GM12878 (cell line): ENCODE measurements around the gene FSTL1. TPM values are rescaled to one million over a fixed set of nuclear protein-coding genes. Genes with fewer than 3 reads are reported as not detected.
A peak's percentile ranks its signal among the peaks of the same experiment; 100 is the strongest.

Experiments used
- ATAC-seq: fragments of 200-7000 bp; cut with Tn5 transposase; 3 replicates; pipeline ENCODE4 v1.9.1; 2020; ENCODE audit warnings: mild to moderate bottlenecking, moderate library complexity
- BruUV-seq: library from RNA; stranded (reverse); fragments of 400-500 nt; replicated peaks from 2 replicates; lab custom pipeline; 2021; lab: Mats Ljungman, UMichigan
- CTCF ChIA-PET: fragments of 300-600 bp; sonication (Branson Sonifier 250); formaldehyde crosslinking; extraction: SDS; loops from one replicate; lab custom pipeline; 2021; ENCODE audit warnings: inconsistent platforms; lab: Yijun Ruan, JAX
- POLR2A ChIA-PET: fragments of 350-600 bp; formaldehyde crosslinking; extraction: SDS; loops from one replicate; lab custom pipeline; 2021; ENCODE audit warnings: inconsistent platforms; lab: Charles Lee
- RAD21 ChIA-PET: fragments of 300-600 bp; sonication (Branson Sonifier 250); formaldehyde crosslinking; loops from one replicate; lab custom pipeline; 2023; ENCODE audit warnings: antibody characterized with exemption; ENCODE audit not compliant: unreplicated experiment; lab: Charles Lee
- SMC1A ChIA-PET: fragments of 300-600 bp; sonication (Branson Sonifier 250); formaldehyde crosslinking; loops from one replicate; lab custom pipeline; 2023; ENCODE audit not compliant: unreplicated experiment, uncharacterized antibody; lab: Charles Lee
- DNase-seq: peaks from one replicate; pipeline ENCODE4 v3.0.0-alpha.2; 2011; ENCODE audit warnings: low read depth, low spot score
- FAIRE-seq: peaks from 3 replicates; lab custom pipeline; 2011; peaks lifted over from hg19 to GRCh38; lab: Jason Lieb, UNC
- H2AFZ ChIP-seq: 2 replicates; pipeline ENCODE4 v1.6.0; 2011; ENCODE audit warnings: low read depth, low read length, control low read depth; ENCODE audit not compliant: control insufficient read depth
- H3K27ac ChIP-seq: 2 replicates; pipeline ENCODE4 v1.5.1; 2011; ENCODE audit warnings: control low read depth; ENCODE audit not compliant: control insufficient read depth, insufficient read depth
- H3K27me3 ChIP-seq, 2 experiments: replicated peaks in 1 of 2; 2 replicates each; pipeline versions ENCODE4 v1.6.0 to v1.6.1; 2011; ENCODE audit warnings: low read length in 1 of 2; ENCODE audit not compliant: control insufficient read depth in 2 of 2, insufficient read depth in 2 of 2
- H3K36me3 ChIP-seq, 2 experiments: 2 replicates each; pipeline ENCODE4 v1.5.1; 2011; ENCODE audit warnings: low read length in 1 of 2; ENCODE audit not compliant: control insufficient read depth in 2 of 2, insufficient read depth in 2 of 2
- H3K4me1 ChIP-seq: 2 replicates; pipeline ENCODE4 v1.6.1; 2011; ENCODE audit warnings: mild to moderate bottlenecking, low read length, moderate library complexity, mixed read lengths; ENCODE audit not compliant: control insufficient read depth, insufficient read depth
- H3K4me2 ChIP-seq: 2 replicates; pipeline ENCODE4 v1.6.0; 2011; ENCODE audit warnings: control low read depth; ENCODE audit not compliant: control insufficient read depth, insufficient read depth
- H3K4me3 ChIP-seq: fragments of 200-600 bp; sonication (generic); 2 replicates; pipeline ENCODE4 v1.5.1; 2016
- H3K79me2 ChIP-seq: 2 replicates; pipeline ENCODE4 v1.6.0; 2011; ENCODE audit warnings: low read length; ENCODE audit not compliant: control insufficient read depth, insufficient read depth
- H3K9ac ChIP-seq: 2 replicates; pipeline ENCODE4 v1.8.0; 2011; ENCODE audit warnings: low read length, control low read depth, mixed read lengths; ENCODE audit not compliant: control insufficient read depth, insufficient read depth
- H3K9me3 ChIP-seq: replicated peaks from 3 replicates; pipeline ENCODE4 v1.5.1; 2011; ENCODE audit warnings: mild to moderate bottlenecking, low read length; ENCODE audit not compliant: control insufficient read depth, insufficient read depth
- H4K20me1 ChIP-seq: 2 replicates; pipeline ENCODE4 v1.6.0; 2011; ENCODE audit not compliant: control insufficient read depth, insufficient read depth
- ASH2L ChIP-seq: fragments of 300-600, 200-600 bp; sonication (generic); IDR thresholded peaks from 2 replicates; pipeline ENCODE4 v1.6.1; 2017; ENCODE audit warnings: low read depth, mild to moderate bottlenecking, borderline replicate concordance
- CREB1 ChIP-seq: IDR thresholded peaks from 2 replicates; pipeline ENCODE4 v1.6.1; 2012; ENCODE audit warnings: low read depth, mild to moderate bottlenecking, inconsistent platforms
- EGR1 ChIP-seq, 2 experiments: IDR thresholded peaks; 1 replicate in 1 of 2; 2 replicates in 1 of 2; pipeline ENCODE4 v1.6.1; 2011 to 2012; ENCODE audit warnings: low read depth in 2 of 2, low read length in 2 of 2, borderline replicate concordance in 1 of 2, mild to moderate bottlenecking in 1 of 2, moderate library complexity in 1 of 2
- FOXK2 ChIP-seq: fragments of 450-650 bp; IDR thresholded peaks from 2 replicates; pipeline ENCODE4 v1.6.1; 2017; ENCODE audit warnings: mild to moderate bottlenecking, moderate library complexity
- SPI1 ChIP-seq: IDR thresholded peaks from 2 replicates; pipeline ENCODE4 v1.6.1; 2011; ENCODE audit warnings: low read depth, mild to moderate bottlenecking, low read length, moderate library complexity, borderline replicate concordance; ENCODE audit not compliant: insufficient read depth
- STAT1 ChIP-seq: fragments of 450-650 bp; conservative IDR thresholded peaks from 2 replicates; pipeline ENCODE4 v1.6.1; 2014; ENCODE audit warnings: antibody characterized with exemption, mild to moderate bottlenecking
- STAT3 ChIP-seq: IDR thresholded peaks from 2 replicates; pipeline ENCODE4 v1.6.1; 2011; ENCODE audit warnings: low read depth, low read length, improper control_type of control experiment
- WGBS: methylation state at CpG from one replicate; pipeline ENCODE4 v1.1.6; 2016; ENCODE audit warnings: low lambda C conversion rate; ENCODE audit not compliant: insufficient replicate concordance, insufficient coverage; ENCODE audit errors: missing lambda C conversion rate; 5-methylcytosine and 5-hydroxymethylcytosine counted together
- in situ Hi-C: fragments of 300-500 bp; cut with MboI; formaldehyde crosslinking; loops from 9 replicates; pipeline ENCODE4 v1.14.3; 2018; ENCODE audit warnings: mixed read lengths
- intact Hi-C: fragments of 100-400 bp; cut with micrococcal nuclease; formaldehyde crosslinking; loops from one replicate; pipeline ENCODE4 v1.14.2; 2022; ENCODE audit not compliant: unreplicated experiment
- polyA plus RNA-seq, 11 experiments: library from polyadenylated mRNA; depleted of rRNA in 4 of 11; unstranded in 6 of 11; stranded (reverse) in 5 of 11; fragments of >200 nt; fragmentation: Nextera tagmentation in 4 of 11; fragmentation: Illumina TruSeq in 1 of 11; extraction: Ambion mirVana in 4 of 11; extraction: Trizol in 1 of 11; gene quantifications; 1 replicate in 1 of 11; 2 replicates in 10 of 11; pipeline versions ENCODE4 v1.2.1 to v1.2.3, GENCODE V29; 2011 to 2016; ENCODE audit warnings: inconsistent platforms in 2 of 11, missing spikeins in 2 of 11, low read depth in 1 of 11
- total RNA-seq, 4 experiments: library from RNA; depleted of rRNA in 3 of 4; stranded (reverse); fragments of >200 nt in 3 of 4; fragmentation: Illumina TruSeq in 1 of 4; extraction: Trizol in 1 of 4; gene quantifications; 2 replicates each; pipeline versions ENCODE4 v1.2.1 to v1.2.3, GENCODE V29; 2013 to 2021
- TF ChIP-seq, protein P1 (sequence below): fragments of 450-650 bp; IDR thresholded peaks from 2 replicates; pipeline ENCODE4 v1.6.1; 2018; ENCODE audit warnings: mild to moderate bottlenecking, low read depth, moderate library complexity; ENCODE audit not compliant: partially characterized antibody

The FSTL1 gene
- total and polyA plus RNA-seq, 10 of the 15 experiments (the other 5 are each of a cell fraction or from before 2014, with no cell fraction given): 0.06 to 1.7 (median 0.32) TPM; not detected in 4

DNA sequence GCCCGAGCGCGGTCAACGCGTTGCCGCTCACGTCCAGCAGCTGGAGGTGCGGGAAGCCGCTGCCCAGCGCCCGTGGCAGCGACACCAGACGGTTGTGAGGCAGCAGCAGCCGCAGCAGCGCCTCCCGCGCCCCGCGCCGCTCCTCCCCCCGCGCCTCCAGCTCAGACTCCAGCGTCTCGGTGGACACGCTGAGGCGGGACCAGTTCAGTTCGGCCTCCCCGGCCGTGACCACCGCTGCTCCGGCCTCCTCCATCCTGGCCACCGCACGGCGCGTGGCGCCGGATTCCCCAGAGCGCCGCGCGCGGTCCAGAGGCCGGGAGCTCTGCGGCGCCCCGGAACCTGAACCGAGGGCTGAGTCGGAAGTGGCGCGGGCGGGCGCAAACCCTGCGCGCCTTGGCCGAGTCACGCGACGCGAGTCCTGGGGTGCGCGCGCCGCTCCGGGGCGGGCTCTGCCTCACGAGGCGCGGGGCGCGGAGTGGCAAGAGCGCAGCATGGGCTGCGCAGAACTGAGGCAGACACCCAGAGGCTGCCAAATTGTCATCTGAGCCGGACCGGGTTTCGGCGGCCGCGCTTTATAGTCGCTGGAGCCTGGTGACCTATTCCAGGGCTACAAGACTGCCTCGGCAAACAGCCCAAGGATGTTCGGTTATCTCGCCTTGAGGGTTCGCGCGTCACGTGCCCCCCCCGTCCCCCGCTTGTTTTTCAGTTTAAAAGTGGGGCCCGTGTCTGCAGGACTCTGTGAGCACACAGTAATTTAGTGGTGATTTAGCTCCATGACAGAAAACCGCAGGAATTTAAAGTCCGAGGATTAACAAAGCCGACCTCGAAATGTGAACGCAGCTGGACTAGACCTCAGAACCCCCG is 101.6 kb downstream of the FSTL1 start, which contains the start of gene LRRC58 (continued):
- TF ChIP-seq, protein P1, sequence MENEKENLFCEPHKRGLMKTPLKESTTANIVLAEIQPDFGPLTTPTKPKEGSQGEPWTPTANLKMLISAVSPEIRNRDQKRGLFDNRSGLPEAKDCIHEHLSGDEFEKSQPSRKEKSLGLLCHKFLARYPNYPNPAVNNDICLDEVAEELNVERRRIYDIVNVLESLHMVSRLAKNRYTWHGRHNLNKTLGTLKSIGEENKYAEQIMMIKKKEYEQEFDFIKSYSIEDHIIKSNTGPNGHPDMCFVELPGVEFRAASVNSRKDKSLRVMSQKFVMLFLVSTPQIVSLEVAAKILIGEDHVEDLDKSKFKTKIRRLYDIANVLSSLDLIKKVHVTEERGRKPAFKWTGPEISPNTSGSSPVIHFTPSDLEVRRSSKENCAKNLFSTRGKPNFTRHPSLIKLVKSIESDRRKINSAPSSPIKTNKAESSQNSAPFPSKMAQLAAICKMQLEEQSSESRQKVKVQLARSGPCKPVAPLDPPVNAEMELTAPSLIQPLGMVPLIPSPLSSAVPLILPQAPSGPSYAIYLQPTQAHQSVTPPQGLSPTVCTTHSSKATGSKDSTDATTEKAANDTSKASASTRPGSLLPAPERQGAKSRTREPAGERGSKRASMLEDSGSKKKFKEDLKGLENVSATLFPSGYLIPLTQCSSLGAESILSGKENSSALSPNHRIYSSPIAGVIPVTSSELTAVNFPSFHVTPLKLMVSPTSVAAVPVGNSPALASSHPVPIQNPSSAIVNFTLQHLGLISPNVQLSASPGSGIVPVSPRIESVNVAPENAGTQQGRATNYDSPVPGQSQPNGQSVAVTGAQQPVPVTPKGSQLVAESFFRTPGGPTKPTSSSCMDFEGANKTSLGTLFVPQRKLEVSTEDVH: no peak
- peak; percentile 79 for TF ChIP-seq STAT1
- no peak for TF ChIP-seq EGR1 (IDR thresholded peaks at IDR 0.05; ENCODE audit: borderline replicate concordance in 1 of 2, low read depth in 2 of 2, low read length in 2 of 2)
- TF ChIP-seq STAT3: no peak

- CTCF ChIA-PET: interaction anchor here (0.9 to 8.6 kb wide), 4 partner anchors 9 to 1654 kb away, joined by 3 to 52 read pairs (median 4); no protein-coding TSS in a partner anchor
- H4K20me1 ChIP-seq: no peaks in the 10 kb centered on the region
- H2AFZ ChIP-seq: peak overlapping the region; percentile 98
- WGBS: 2% methylated on average over 41 of the region's 41 CpGs
- intact Hi-C loops (loop anchor here (2.0 kb wide), 2 partner anchors 68 to 254 kb away; partner anchors contain the start of gene GSK3B), in situ Hi-C loops (no loop called here)
- FAIRE-seq: no peak
- H3K9me3 ChIP-seq: no peaks in the 10 kb centered on the region
- POLR2A ChIA-PET: interaction anchor here (0.5 to 3.4 kb wide), 7 partner anchors 11 to 1236 kb away, joined by 3 to 15 read pairs (median 4); partner anchors contain the start of gene NDUFB4
- DNase-seq: no peak
- RAD21 ChIA-PET: interaction anchor here (0.9 to 2.9 kb wide), 4 partner anchors 10 to 253 kb away, joined by 3 to 17 read pairs (median 6); no protein-coding TSS in a partner anchor
- peak overlapping the region; percentile 60 for H3K4me2 ChIP-seq
- H3K27ac ChIP-seq: peak overlapping the region; percentile 86
- SMC1A ChIA-PET: interaction anchor here (1.0 to 3.4 kb wide), 4 partner anchors 11 to 253 kb away, joined by 3 to 26 read pairs (median 8); no protein-coding TSS in a partner anchor
- H3K79me2 ChIP-seq: peaks cover 60% of the 10 kb centered on the region
- peak; percentile 66 for ATAC-seq
- H3K9ac ChIP-seq: peak overlapping the region; percentile 87
- H3K4me3 ChIP-seq: peak overlapping the region; percentile 95
- TF ChIP-seq CREB1 (no peak), SPI1 (peak; percentile 11; the same call in 1 of the 2 replicates), ASH2L (peak; percentile 14; the same call in 1 of the 2 replicates), FOXK2 (no peak)
- TF ChIP-seq, all 136 proteins: peak for 2
- Histone ChIP-seq H3K36me3 (0 out of 4 replicates have a peak, but pooled peaks cover 0 to 5% of the 10 kb centered on the region in 2 experiments), H3K4me1 (peaks cover 7% of the 10 kb centered on the region; the same call in 1 of the 2 replicates), H3K27me3 (no peaks in the 10 kb centered on the region)
- BruUV-seq: TSS peak; percentile 52
Measured at GRCh38 chr3:120348065-120348990, 102.5 kb downstream of the FSTL1 start.
